Measurements from ENCODE around the gene CACNA1C. TPM values are rescaled to one million over a fixed set of nuclear protein-coding genes. Genes with fewer than 3 reads are reported as not detected.

Gene CACNA1C
- total RNA-seq, 4 donors from 2014 or later, result 1.5 to 13.5 (median 2.1) TPM

DNA sequence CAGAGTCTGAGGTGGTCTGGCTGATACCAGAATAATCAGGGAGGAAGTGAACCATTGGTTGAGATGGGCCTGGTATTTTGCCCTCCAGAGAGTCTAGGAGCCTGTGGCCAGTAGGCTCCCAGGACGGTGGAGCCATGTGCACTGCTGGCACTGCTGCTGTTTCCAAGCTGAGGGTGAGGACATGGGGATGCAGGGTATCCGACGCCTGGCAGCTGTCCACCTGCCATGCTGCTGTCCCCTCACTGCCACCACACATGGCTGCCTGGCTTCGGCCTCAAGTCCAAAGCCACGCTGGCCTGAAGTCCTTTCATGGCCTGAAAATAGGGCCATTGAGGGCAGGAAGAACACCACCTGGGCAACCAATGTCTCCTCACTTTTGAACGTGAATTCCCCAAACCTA is 8.6 kb downstream of the CACNA1C start:
- DNase-seq, result no peak
- no peaks in the 10 kb centered on the region for H3K36me3 ChIP-seq
- H3K4me3 ChIP-seq, result no peak overlapping the region
- peaks cover 0 to 35% (median 9%) of the 10 kb centered on the region in 3 donors for H3K4me1 ChIP-seq
- H3K27ac ChIP-seq, result peak overlapping the region in 3 of 4 donors; percentile 21 to 58 (median 30)
- H3K27me3 ChIP-seq, result peaks cover 0 to 28% (median 0%) of the 10 kb centered on the region in 4 donors
- 74 to 96% methylated on average over 4 to 6 of the region's 6 CpGs for WGBS, 2 donors
- intact Hi-C loops (cut with DNase I), result no loop called here
- H3K9me3 ChIP-seq, result no peaks in the 10 kb centered on the region
- TF ChIP-seq, protein P1, sequence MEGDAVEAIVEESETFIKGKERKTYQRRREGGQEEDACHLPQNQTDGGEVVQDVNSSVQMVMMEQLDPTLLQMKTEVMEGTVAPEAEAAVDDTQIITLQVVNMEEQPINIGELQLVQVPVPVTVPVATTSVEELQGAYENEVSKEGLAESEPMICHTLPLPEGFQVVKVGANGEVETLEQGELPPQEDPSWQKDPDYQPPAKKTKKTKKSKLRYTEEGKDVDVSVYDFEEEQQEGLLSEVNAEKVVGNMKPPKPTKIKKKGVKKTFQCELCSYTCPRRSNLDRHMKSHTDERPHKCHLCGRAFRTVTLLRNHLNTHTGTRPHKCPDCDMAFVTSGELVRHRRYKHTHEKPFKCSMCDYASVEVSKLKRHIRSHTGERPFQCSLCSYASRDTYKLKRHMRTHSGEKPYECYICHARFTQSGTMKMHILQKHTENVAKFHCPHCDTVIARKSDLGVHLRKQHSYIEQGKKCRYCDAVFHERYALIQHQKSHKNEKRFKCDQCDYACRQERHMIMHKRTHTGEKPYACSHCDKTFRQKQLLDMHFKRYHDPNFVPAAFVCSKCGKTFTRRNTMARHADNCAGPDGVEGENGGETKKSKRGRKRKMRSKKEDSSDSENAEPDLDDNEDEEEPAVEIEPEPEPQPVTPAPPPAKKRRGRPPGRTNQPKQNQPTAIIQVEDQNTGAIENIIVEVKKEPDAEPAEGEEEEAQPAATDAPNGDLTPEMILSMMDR (IDR thresholded peaks at IDR 0.05), result no peak

GRCh38 chr12:2064071-2064507 is 11.3 kb downstream of the CACNA1C start:
- intact Hi-C loops (cut with DNase I), result no loop called here
- Histone ChIP-seq H3K27me3 (peaks cover 0 to 22% (median 0%) of the 10 kb centered on the region in 4 donors), H3K27ac (peak overlapping the region in 2 of 4 donors; percentile 36 to 54), H3K36me3 (no peaks in the 10 kb centered on the region), H3K4me1 (peaks cover 0 to 19% (median 12%) of the 10 kb centered on the region in 3 donors), H3K4me3 (peak overlapping the region in 2 of 4 donors; percentile 7 to 43), H3K9me3 (no peaks in the 10 kb centered on the region)
- DNase-seq, result no peak
- TF ChIP-seq, protein P1 (IDR thresholded peaks at IDR 0.05), result no peak
- WGBS, 2 donors, result 16 to 23% methylated on average over 4 of the region's 5 CpGs

DNA sequence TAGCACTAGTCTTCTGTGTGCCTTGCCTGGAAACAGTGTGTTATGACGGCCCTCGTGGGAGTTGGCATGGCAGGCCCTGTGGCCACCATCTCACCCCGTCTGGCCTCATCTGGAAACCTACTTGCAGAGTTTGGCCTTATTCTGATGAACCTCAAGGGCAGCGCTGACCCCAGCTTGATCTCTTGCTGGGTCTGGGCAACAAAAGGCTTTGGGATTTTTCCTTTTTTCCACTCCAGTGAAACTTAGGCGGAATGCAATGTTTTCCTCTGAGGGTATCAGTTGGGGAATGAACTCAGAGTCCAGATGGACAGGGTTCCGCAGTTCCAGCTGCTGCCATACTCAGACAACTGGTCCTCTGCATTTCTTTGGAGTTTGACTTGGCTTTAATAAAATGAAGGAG is 15.9 kb downstream of the CACNA1C start:
- H3K36me3 ChIP-seq, result no peaks in the 10 kb centered on the region
- no peak for TF ChIP-seq POLR2A (IDR thresholded peaks at IDR 0.05)
- TF ChIP-seq, protein P1 (IDR thresholded peaks at IDR 0.05), result no peak
- no peak overlapping the region for H3K4me3 ChIP-seq
- intact Hi-C loops (cut with DNase I), result no loop called here
- 74 to 83% methylated on average over 1 to 5 of the region's 6 CpGs for WGBS, 2 donors
- peaks cover 0 to 19% (median 3%) of the 10 kb centered on the region in 3 donors for H3K9me3 ChIP-seq
- H3K27me3 ChIP-seq, result peaks cover 0 to 12% (median 0%) of the 10 kb centered on the region in 4 donors
- DNase-seq, result no peak
- peaks cover 0 to 12% (median 11%) of the 10 kb centered on the region in 3 donors for H3K4me1 ChIP-seq
- no peak overlapping the region for H3K27ac ChIP-seq

DNA sequence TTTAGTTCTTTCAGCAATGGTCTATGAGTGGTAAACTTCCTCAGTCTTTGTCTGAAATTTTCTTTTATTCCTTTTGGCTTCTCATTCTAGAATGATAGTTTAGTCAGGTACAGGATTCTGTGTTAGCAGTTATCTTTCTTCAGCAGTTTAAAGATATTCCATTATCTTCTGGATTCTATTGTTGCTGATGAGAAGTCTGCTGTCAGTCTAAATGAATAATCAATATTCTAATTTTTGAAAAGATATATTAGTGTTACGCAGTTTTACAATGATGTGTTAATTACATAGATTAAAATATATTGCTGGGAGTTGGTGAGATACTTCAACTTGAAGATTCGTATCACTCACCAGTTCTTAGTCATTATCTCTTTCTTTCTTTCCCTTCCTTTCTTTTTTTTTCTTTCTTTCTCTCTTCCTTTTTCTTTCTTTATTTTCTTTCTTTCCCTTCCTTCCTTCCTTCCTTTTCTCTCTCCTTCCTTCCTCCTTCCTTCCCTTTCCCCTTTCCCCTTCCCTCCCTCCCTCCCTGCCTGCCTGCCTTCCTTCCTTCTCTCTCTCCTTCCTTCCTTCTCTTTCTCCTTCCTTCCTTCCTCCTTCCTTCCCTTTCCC is 17.8 kb downstream of the CACNA1C start:
- Histone ChIP-seq H3K27ac (no peak overlapping the region), H3K4me1 (peaks cover 0 to 13% (median 3%) of the 10 kb centered on the region in 3 donors), H3K36me3 (no peaks in the 10 kb centered on the region), H3K27me3 (peaks cover 0 to 7% (median 0%) of the 10 kb centered on the region in 4 donors), H3K4me3 (no peak overlapping the region), H3K9me3 (peaks cover 0 to 19% (median 3%) of the 10 kb centered on the region in 3 donors)
- no peak for TF ChIP-seq POLR2A (IDR thresholded peaks at IDR 0.05)
- TF ChIP-seq, protein P1 (IDR thresholded peaks at IDR 0.05), result no peak
- no peak for DNase-seq
- intact Hi-C loops (cut with DNase I), result no loop called here
- 82 to 88% methylated on average over 2 of the region's 2 CpGs for WGBS, 2 donors

GRCh38 chr12:2074792-2075191 is 22.0 kb downstream of the CACNA1C start:
- H3K27me3 ChIP-seq, result no peaks in the 10 kb centered on the region
- peaks cover 0 to 15% (median 1%) of the 10 kb centered on the region in 3 donors for H3K9me3 ChIP-seq
- no peak for DNase-seq
- 66 to 76% methylated on average over 3 to 4 of the region's 4 CpGs for WGBS, 2 donors
- H3K4me3 ChIP-seq, result no peak overlapping the region
- H3K36me3 ChIP-seq, result no peaks in the 10 kb centered on the region
- no peak for TF ChIP-seq POLR2A (IDR thresholded peaks at IDR 0.05)
- TF ChIP-seq, protein P1 (IDR thresholded peaks at IDR 0.05), result no peak
- peaks cover 0 to 28% (median 0%) of the 10 kb centered on the region in 3 donors for H3K4me1 ChIP-seq
- H3K27ac ChIP-seq, result peak overlapping the region; percentile 13 to 76 (median 72)
- intact Hi-C loops (cut with DNase I), result no loop called here

Data from esophagus squamous epithelium (tissue), 5 donors.